HEK293 (cell line): ENCODE measurements around the gene AATF.

Source experiments
- CTCF ChIA-PET: fragments of 350-600 bp; formaldehyde crosslinking; extraction: SDS; loops from one replicate; lab custom pipeline; 2021; ENCODE audit warnings: antibody characterized with exemption; lab: Yijun Ruan, JAX
- POLR2A ChIA-PET: fragments of 300-600 bp; formaldehyde crosslinking; extraction: SDS; loops from one replicate; lab custom pipeline; 2020; ENCODE audit warnings: antibody characterized with exemption, inconsistent platforms; lab: Yijun Ruan, JAX
- H3K27ac ChIP-seq: fragments of 200-500 bp; sonication (Bioruptor generic); 2 replicates; pipeline ENCODE4 v1.5.1; 2014; ENCODE audit warnings: low read depth, low read length, control low read depth, inconsistent platforms; ENCODE audit errors: extremely low read depth
- H3K36me3 ChIP-seq, 2 experiments: fragments of 200-500 bp in 1 of 2; sonication (Bioruptor generic) in 1 of 2; 1 replicate in 1 of 2; 2 replicates in 1 of 2; pipeline ENCODE4 v1.5.1; 2014 to 2017; ENCODE audit warnings: inconsistent platforms in 2 of 2, low read length in 2 of 2; ENCODE audit not compliant: control insufficient read depth in 2 of 2, insufficient read depth in 1 of 2
- H3K4me1 ChIP-seq: fragments of 200-500 bp; sonication (Bioruptor generic); 2 replicates; pipeline ENCODE4 v1.5.1; 2014; ENCODE audit warnings: mild to moderate bottlenecking, low read length, inconsistent platforms; ENCODE audit not compliant: control insufficient read depth, insufficient read depth
- H3K4me3 ChIP-seq: 2 replicates; pipeline ENCODE4 v1.5.1; 2011; ENCODE audit warnings: low read depth, mild to moderate bottlenecking, control low read depth, low read length, moderate library complexity
- H3K9me3 ChIP-seq: fragments of 200-500 bp; sonication (Bioruptor generic); 2 replicates; pipeline ENCODE4 v1.5.1; 2014; ENCODE audit warnings: low read depth, low read length, inconsistent platforms; ENCODE audit not compliant: control insufficient read depth, insufficient read depth
- KLF9 ChIP-seq: fragments of 450-650 bp; formaldehyde crosslinking; IDR thresholded peaks from 2 replicates; pipeline ENCODE4 v1.5.1; 2016; ENCODE audit warnings: missing biosample characterization, missing genetic modification characterization, low read depth
- SP3 ChIP-seq: fragments of 450-650 bp; formaldehyde crosslinking; IDR thresholded peaks from 2 replicates; pipeline ENCODE4 v1.5.1; 2016; ENCODE audit warnings: missing biosample characterization, missing genetic modification characterization
- TSHZ1 ChIP-seq: fragments of 450-650 bp; formaldehyde crosslinking; IDR thresholded peaks from 2 replicates; pipeline ENCODE4 v1.5.1; 2016; ENCODE audit warnings: missing biosample characterization, missing genetic modification characterization, borderline replicate concordance
- WT1 ChIP-seq: fragments of 450-650 bp; formaldehyde crosslinking; IDR thresholded peaks from 2 replicates; pipeline ENCODE4 v1.5.1; 2016; ENCODE audit warnings: missing biosample characterization, missing genetic modification characterization
- ZBTB6 ChIP-seq: fragments of 450-650 bp; formaldehyde crosslinking; IDR thresholded peaks from 2 replicates; pipeline ENCODE4 v1.5.1; 2017; ENCODE audit warnings: missing biosample characterization, missing genetic modification characterization
- ZNF140 ChIP-seq: fragments of 450-650 bp; formaldehyde crosslinking; IDR thresholded peaks from 2 replicates; pipeline ENCODE4 v1.5.1; 2016; ENCODE audit warnings: missing biosample characterization, missing genetic modification characterization
- ZNF24 ChIP-seq: fragments of 450-650 bp; formaldehyde crosslinking; IDR thresholded peaks from 2 replicates; pipeline ENCODE4 v1.5.1; 2016; ENCODE audit warnings: missing biosample characterization, missing genetic modification characterization
- ZNF280C ChIP-seq: fragments of 450-650 bp; formaldehyde crosslinking; IDR thresholded peaks from 2 replicates; pipeline ENCODE4 v1.5.1; 2016; ENCODE audit warnings: missing biosample characterization, missing genetic modification characterization
- ZNF362 ChIP-seq: fragments of 450-650 bp; formaldehyde crosslinking; IDR thresholded peaks from 2 replicates; pipeline ENCODE4 v1.5.1; 2016; ENCODE audit warnings: missing biosample characterization, missing genetic modification characterization
- ZNF366 ChIP-seq: fragments of 450-650 bp; formaldehyde crosslinking; conservative IDR thresholded peaks from 2 replicates; pipeline ENCODE4 v1.5.1; 2016; ENCODE audit warnings: missing biosample characterization, missing genetic modification characterization
- ZNF394 ChIP-seq: fragments of 450-650 bp; formaldehyde crosslinking; IDR thresholded peaks from 2 replicates; pipeline ENCODE4 v1.5.1; 2016; ENCODE audit warnings: missing biosample characterization, missing genetic modification characterization, mild to moderate bottlenecking, moderate library complexity, borderline replicate concordance
- ZNF521 ChIP-seq: fragments of 450-650 bp; formaldehyde crosslinking; IDR thresholded peaks from 2 replicates; pipeline ENCODE4 v1.5.1; 2017; ENCODE audit warnings: missing biosample characterization, mild to moderate bottlenecking, missing genetic modification characterization
- ZNF580 ChIP-seq: fragments of 450-650 bp; formaldehyde crosslinking; IDR thresholded peaks from 2 replicates; pipeline ENCODE4 v1.5.1; 2016; ENCODE audit warnings: missing biosample characterization, missing genetic modification characterization
- ZNF692 ChIP-seq: fragments of 450-650 bp; formaldehyde crosslinking; IDR thresholded peaks from 2 replicates; pipeline ENCODE4 v1.5.1; 2016; ENCODE audit warnings: missing biosample characterization, missing genetic modification characterization
- ZNF785 ChIP-seq: fragments of 450-650 bp; formaldehyde crosslinking; IDR thresholded peaks from 2 replicates; pipeline ENCODE4 v1.5.1; 2016; ENCODE audit warnings: missing biosample characterization, missing genetic modification characterization
- TF ChIP-seq, protein P1 (sequence below): fragments of 450-650 bp; formaldehyde crosslinking; IDR thresholded peaks from 2 replicates; pipeline ENCODE4 v1.5.1; 2017; ENCODE audit warnings: missing biosample characterization, missing genetic modification characterization

AATF gene

GRCh38 chr17:36948717-36949460 is at the start of gene AATF (continued):
- TF ChIP-seq ZNF280C (tag by site-specific recombination) (no peak), SP3 (peak; percentile 98), ZNF692 (tag by site-specific recombination) (peak; percentile 80), ZBTB6 (tag by site-specific recombination) (no peak; the same call in 1 of the 2 replicates)

- TF ChIP-seq KLF9 (tag by site-specific recombination) (no peak), WT1 (tag by site-specific recombination) (peak; percentile 71), ZNF140 (no peak), ZNF366 (tag by site-specific recombination) (peak; percentile 61), SP3 (no peak), ZNF580 (tag by site-specific recombination) (no peak), ZNF362 (no peak), ZNF24 (no peak), ZNF785 (tag by site-specific recombination) (no peak), TSHZ1 (tag by site-specific recombination) (no peak), ZNF394 (peak; percentile 33; the same call in 1 of the 2 replicates), ZNF521 (tag by site-specific recombination) (no peak)
- TF ChIP-seq, protein P1, sequence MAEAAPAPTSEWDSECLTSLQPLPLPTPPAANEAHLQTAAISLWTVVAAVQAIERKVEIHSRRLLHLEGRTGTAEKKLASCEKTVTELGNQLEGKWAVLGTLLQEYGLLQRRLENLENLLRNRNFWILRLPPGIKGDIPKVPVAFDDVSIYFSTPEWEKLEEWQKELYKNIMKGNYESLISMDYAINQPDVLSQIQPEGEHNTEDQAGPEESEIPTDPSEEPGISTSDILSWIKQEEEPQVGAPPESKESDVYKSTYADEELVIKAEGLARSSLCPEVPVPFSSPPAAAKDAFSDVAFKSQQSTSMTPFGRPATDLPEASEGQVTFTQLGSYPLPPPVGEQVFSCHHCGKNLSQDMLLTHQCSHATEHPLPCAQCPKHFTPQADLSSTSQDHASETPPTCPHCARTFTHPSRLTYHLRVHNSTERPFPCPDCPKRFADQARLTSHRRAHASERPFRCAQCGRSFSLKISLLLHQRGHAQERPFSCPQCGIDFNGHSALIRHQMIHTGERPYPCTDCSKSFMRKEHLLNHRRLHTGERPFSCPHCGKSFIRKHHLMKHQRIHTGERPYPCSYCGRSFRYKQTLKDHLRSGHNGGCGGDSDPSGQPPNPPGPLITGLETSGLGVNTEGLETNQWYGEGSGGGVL (tag by site-specific recombination): peak; percentile 69
- ChIA-PET CTCF (interaction anchor here (0.7 kb wide), 1 partner anchor 300 kb away, joined by 3 read pairs; no protein-coding TSS in a partner anchor), POLR2A (interaction anchor here (1.8 kb wide), 1 partner anchor 37 kb away, joined by 10 read pairs; the partner anchor contains the start of gene LHX1)
- H3K9me3 ChIP-seq: no peaks in the 10 kb centered on the region
- H3K4me1 ChIP-seq: 0 out of 2 replicates have a peak, but pooled peaks cover 2% of the 10 kb centered on the region
- no peaks in the 10 kb centered on the region for H3K36me3 ChIP-seq
- H3K4me3 ChIP-seq: no peak overlapping the region
- no peak overlapping the region for H3K27ac ChIP-seq
These were observed 49.2 kb upstream of the AATF start for GRCh38 chr17:36899250-36900159.
